Activated CD4-positive, alpha-beta memory T cell treated with anti-CD3 and anti-CD28 coated beads for 36 hours (primary cell): ENCODE results near the gene GLDN. TPM values are rescaled to one million over a fixed set of nuclear protein-coding genes. Genes with fewer than 3 reads are reported as not detected.

Experiments used
- CTCF ChIA-PET: fragments of 350-600 bp; sonication (Branson Sonifier 250); formaldehyde crosslinking; loops from one replicate; lab custom pipeline; 2021; ENCODE audit warnings: antibody characterized with exemption, inconsistent platforms; lab: Charles Lee
- POLR2A ChIA-PET: fragments of 350-600 bp; sonication (Branson Sonifier 250); formaldehyde crosslinking; loops from one replicate; lab custom pipeline; 2021; ENCODE audit warnings: antibody characterized with exemption; lab: Charles Lee
- DNase-seq: peaks from one replicate; pipeline ENCODE4 v3.0.0-alpha.2; 2020
- H3K27ac Mint-ChIP-seq: one replicate; pipeline ENCODE4 v1.8.0; 2021; ENCODE audit warnings: mixed read lengths
- H3K27me3 Mint-ChIP-seq: one replicate; pipeline ENCODE4 v1.8.0; 2021; ENCODE audit warnings: mixed read lengths
- H3K36me3 Mint-ChIP-seq: one replicate; pipeline ENCODE4 v1.8.0; 2021; ENCODE audit warnings: mixed read lengths
- H3K4me1 Mint-ChIP-seq: one replicate; pipeline ENCODE4 v1.8.0; 2021; ENCODE audit warnings: low read depth, mixed read lengths
- H3K4me3 Mint-ChIP-seq: one replicate; pipeline ENCODE4 v1.8.0; 2021; ENCODE audit warnings: mild to moderate bottlenecking, mixed read lengths
- H3K9me3 Mint-ChIP-seq: one replicate; pipeline ENCODE4 v1.8.0; 2021; ENCODE audit warnings: mixed read lengths
- intact Hi-C: fragments of 100-400 bp; cut with micrococcal nuclease; formaldehyde crosslinking; loops from one replicate; pipeline ENCODE4 v1.15.1; 2023
- total RNA-seq, 2 experiments: library from RNA; stranded (reverse); gene quantifications; one replicate each; pipeline ENCODE4 v1.2.3, GENCODE V29; 2021

The GLDN gene
- total RNA-seq, 2 experiments from 2014 or later, result not detected

DNA sequence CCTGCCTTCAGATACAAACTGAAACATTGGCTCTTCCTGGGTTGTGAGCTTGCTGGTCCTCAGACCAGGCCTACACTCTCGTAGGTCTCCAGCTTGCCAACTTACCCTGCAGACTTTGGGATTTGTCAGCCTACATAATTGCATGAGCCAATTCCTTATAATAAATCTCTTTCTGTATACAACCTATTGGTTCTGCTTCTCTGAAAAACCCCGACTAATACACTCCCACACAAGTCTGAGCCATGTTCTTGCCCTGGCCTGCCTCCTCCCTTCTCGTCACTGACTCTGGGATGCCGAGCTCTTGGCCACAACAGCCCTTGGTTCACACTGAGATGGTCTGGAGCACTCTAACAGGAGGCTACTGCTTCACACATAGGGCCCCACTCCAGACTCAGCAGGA, 12.5 kb upstream of the GLDN start:
- Mint-ChIP-seq H3K27me3 (no peaks in the 10 kb centered on the region), H3K9me3 (no peaks in the 10 kb centered on the region), H3K4me1 (no peaks in the 10 kb centered on the region), H3K27ac (no peak overlapping the region), H3K36me3 (no peaks in the 10 kb centered on the region), H3K4me3 (no peak overlapping the region)
- intact Hi-C loops, result no loop called here
- no peak for DNase-seq
- POLR2A ChIA-PET, result no interaction called here
- CTCF ChIA-PET, result no interaction called here

DNA sequence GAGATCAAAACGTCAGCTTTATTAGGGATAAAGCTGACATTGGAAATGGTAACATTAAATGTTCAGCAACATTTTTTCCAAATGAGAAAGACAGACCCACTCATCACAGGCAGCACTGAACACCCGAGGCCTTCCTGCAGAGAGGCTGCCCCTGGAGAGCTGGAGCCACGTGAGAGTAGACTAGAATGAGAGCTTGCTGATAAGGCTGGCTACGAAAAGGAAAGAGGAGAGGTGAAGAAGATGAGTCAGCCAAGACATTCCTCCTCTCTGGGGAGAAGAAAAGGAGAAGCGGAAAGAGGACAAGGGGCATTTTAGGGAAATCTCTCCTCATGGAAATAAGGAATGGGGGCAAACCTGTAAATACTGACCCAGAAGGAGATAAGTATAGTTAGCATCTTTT, 10.3 kb upstream of the GLDN start:
- CTCF ChIA-PET, result no interaction called here
- no peak overlapping the region for H3K27ac Mint-ChIP-seq
- DNase-seq, result no peak
- no peaks in the 10 kb centered on the region for H3K27me3 Mint-ChIP-seq
- intact Hi-C loops, result no loop called here
- POLR2A ChIA-PET, result no interaction called here
- no peaks in the 10 kb centered on the region for H3K4me1 Mint-ChIP-seq
- H3K4me3 Mint-ChIP-seq, result no peak overlapping the region
- H3K36me3 Mint-ChIP-seq, result no peaks in the 10 kb centered on the region
- H3K9me3 Mint-ChIP-seq, result no peaks in the 10 kb centered on the region

DNA sequence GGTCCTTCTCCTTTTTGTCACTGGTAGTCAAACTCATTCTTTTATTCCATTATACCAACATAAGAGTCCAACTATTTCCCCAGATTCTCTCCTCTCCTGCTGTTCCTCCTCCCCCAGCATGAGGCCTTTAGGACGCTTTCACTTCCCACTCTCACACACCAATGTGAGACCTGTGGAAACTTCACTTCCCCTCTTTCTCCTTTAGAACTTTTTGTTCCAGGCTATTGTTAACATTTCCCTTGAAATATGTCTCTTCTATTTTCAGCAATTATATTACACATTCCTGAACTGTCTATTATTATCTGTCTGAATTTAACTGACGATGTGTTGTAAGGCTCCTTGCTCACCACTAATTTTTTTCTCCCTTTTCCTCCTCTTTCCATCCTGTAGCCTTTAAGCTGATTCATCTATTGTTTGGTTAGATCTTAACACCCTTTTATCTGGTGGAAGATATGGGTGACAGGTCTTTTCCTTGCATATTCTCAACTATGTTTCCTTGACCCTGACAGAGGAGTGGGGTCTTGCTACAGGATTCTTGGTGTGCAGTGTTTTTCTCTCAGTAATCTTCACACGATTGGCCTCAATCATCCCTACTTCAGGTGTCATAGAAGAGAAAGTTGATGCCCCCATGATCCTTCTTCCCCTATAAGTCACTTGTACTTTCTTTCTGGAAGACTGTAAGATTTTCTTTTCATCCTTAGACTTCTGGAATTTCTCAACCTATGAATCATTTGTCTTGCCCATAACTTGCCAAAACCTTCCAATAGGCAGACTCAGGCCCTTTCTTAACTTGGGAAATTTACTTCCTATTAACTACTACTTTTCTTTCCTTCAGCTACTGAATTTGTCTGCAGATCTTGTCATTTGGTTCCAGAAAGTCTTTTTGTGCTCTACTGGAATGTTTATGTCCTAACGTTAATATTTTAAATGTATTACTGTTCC, 9.0 kb upstream of the GLDN start:
- ChIA-PET POLR2A (no interaction called here), CTCF (no interaction called here)
- H3K4me3 Mint-ChIP-seq, result no peak overlapping the region

DNA sequence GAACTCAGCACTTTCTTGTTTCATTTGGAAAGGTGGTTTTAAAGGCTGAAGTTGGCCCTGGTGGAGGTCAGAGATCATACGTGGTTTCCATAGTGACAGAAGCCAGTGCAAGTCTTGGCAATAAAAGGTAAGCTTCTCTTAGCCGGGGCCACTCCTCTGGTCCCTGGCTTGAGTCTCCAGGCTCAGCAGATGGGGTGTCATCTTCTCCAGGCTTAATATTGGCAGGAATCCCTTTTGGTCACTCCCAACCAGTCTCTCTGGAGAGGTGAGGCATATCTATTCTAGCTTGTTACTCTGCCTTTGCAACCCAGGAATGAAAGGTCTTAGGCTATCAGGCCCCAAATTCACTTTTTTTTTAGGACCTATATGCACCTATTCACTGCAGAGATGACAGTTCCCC, 7.9 kb upstream of the GLDN start:
- no peak for DNase-seq
- Mint-ChIP-seq H3K9me3 (no peaks in the 10 kb centered on the region), H3K27me3 (no peaks in the 10 kb centered on the region), H3K4me3 (no peak overlapping the region), H3K4me1 (no peaks in the 10 kb centered on the region), H3K36me3 (no peaks in the 10 kb centered on the region), H3K27ac (no peak overlapping the region)
- CTCF ChIA-PET, result interaction anchor here (0.6 kb wide), 1 partner anchor 103 kb away, joined by 4 read pairs; no protein-coding TSS in a partner anchor
- intact Hi-C loops, result no loop called here
- POLR2A ChIA-PET, result no interaction called here

More for the DNA sequence above, 9.0 kb upstream of the GLDN start:
- no peaks in the 10 kb centered on the region for H3K27me3 Mint-ChIP-seq
- no peaks in the 10 kb centered on the region for H3K36me3 Mint-ChIP-seq
- no peaks in the 10 kb centered on the region for H3K4me1 Mint-ChIP-seq
- no peak for DNase-seq
- intact Hi-C loops, result no loop called here
- H3K27ac Mint-ChIP-seq, result no peak overlapping the region
- no peaks in the 10 kb centered on the region for H3K9me3 Mint-ChIP-seq

DNA sequence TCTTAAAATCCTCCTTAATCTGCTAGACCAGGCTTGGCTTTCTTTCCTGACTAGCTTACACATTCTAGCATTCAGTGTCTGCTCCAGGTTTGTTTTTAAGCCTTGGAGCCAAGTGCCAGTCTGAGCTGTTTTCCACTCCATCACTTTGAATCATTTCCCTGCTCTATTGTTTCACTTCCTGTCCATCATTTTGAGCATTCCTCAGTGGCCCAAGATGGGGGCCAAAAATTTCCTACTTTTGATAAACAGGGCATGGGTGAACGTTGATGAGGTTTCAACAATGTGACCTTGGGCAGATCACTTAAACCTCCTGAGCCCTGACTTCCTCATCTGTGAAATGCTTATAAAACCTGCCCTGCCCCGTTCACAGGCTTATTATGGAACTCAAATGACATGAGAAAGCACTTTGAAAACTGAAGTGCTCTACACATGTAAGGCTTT, 7.4 kb upstream of the GLDN start:
- CTCF ChIA-PET, result interaction anchor here (0.6 kb wide), 1 partner anchor 104 kb away, joined by 4 read pairs; no protein-coding TSS in a partner anchor
- no peak overlapping the region for H3K27ac Mint-ChIP-seq
- no peaks in the 10 kb centered on the region for H3K9me3 Mint-ChIP-seq
- H3K4me1 Mint-ChIP-seq, result no peaks in the 10 kb centered on the region
- POLR2A ChIA-PET, result no interaction called here
- no peak for DNase-seq
- no peaks in the 10 kb centered on the region for H3K36me3 Mint-ChIP-seq
- H3K4me3 Mint-ChIP-seq, result no peak overlapping the region
- H3K27me3 Mint-ChIP-seq, result no peaks in the 10 kb centered on the region
- intact Hi-C loops, result no loop called here

DNA sequence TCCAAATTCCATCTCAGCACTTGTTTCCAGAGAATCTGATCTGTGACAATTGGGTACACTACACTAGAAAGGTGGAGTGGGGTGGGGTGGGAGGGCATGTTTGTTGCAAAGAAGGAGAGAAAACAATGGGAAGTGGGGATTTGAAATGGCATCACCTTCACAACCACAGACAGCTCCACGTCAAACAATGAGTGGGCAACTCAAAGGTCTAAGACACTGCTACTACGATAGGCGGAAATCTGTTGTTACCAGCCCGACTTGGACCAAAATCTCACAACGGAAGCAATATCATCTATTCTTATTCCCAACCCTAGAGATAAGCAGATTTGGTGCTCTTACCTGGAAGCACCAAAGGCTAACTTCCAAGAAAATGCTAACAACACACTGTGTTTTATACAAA, 6.4 kb upstream of the GLDN start:
- intact Hi-C loops, result no loop called here
- Mint-ChIP-seq H3K4me3 (no peak overlapping the region), H3K4me1 (no peaks in the 10 kb centered on the region), H3K36me3 (no peaks in the 10 kb centered on the region), H3K27me3 (peaks cover 2% of the 10 kb centered on the region), H3K27ac (no peak overlapping the region), H3K9me3 (no peaks in the 10 kb centered on the region)
- POLR2A ChIA-PET, result no interaction called here
- CTCF ChIA-PET, result no interaction called here
- no peak for DNase-seq

DNA sequence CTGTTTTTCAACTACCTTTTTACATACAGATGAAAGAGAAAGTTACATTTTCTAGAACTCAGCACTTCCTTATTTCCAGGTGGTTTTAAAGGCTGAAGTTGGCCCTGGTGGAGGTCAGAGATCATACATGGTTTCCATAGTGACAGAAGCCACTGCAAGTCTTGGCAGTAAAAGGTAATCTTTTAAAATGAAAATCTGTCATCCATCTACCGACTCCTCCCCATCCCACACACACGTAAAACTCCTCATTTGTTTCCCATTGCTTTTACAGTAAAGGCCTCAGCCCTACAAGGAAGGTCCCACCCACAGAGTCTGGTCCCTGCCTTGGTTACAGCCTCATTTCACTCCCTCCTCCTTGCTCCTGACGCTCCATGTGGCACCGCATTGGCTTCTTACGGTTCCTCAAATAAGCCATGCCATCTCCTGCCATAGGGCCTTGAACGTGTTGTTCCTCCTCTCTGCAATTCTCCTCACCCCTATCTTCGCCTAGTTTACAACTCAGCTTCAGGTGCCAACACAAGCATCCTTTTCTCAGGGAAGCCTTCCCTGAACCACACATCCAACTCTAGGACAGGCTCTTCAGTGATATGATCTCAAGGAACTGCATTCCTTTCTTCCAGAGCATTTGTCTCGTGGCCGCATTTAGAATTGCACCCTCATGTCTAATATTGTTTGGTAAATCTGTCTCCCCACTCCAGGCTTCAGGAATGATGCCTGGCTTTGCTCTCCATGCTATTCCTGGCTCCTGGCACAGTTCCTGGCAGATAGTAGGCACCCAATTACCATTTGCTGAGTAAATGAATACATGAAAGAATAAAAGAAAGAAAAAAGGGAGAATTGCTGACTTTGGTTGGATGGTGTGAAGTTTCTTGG, 5.7 kb upstream of the GLDN start:
- Mint-ChIP-seq H3K36me3 (no peaks in the 10 kb centered on the region), H3K4me1 (no peaks in the 10 kb centered on the region), H3K27ac (no peak overlapping the region), H3K27me3 (peaks cover 7% of the 10 kb centered on the region), H3K4me3 (no peak overlapping the region), H3K9me3 (no peaks in the 10 kb centered on the region)
- intact Hi-C loops, result no loop called here
- ChIA-PET POLR2A (no interaction called here), CTCF (no interaction called here)
- no peak for DNase-seq

DNA sequence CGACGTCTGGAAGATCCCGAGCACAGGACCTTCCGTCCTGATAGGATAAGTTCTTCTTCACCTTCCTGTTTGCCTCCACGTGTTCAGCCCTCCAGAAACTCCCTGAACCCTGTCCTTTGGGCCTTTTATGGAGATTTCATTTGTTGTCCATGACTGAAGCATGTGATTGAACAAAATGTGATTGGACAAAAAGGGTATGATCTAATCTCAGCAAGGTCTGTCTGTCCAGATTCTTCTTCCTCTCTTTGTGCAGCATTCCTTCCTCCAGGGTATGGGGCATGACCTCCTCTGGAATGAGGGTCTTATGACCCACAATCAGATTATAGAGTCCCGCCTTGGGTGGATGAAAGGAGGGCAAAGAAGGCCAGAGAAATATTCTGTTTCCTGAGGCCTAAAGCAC, 3.0 kb upstream of the GLDN start, which contains the start of gene CYP19A1:
Gene CYP19A1, minus strand, starts transcription at position 101 of the 400 bp plus-strand sequence. CDS start 95,684 bp downstream, outside the sequence.
- no peaks in the 10 kb centered on the region for H3K4me1 Mint-ChIP-seq
- H3K27me3 Mint-ChIP-seq, result peaks cover 13% of the 10 kb centered on the region
- no peaks in the 10 kb centered on the region for H3K9me3 Mint-ChIP-seq
- intact Hi-C loops, result no loop called here
- POLR2A ChIA-PET, result no interaction called here
- H3K36me3 Mint-ChIP-seq, result no peaks in the 10 kb centered on the region
- CTCF ChIA-PET, result no interaction called here
- H3K4me3 Mint-ChIP-seq, result no peak within 1 kb of the TSS
- H3K27ac Mint-ChIP-seq, result no peak within 1 kb of the TSS
- no peak for DNase-seq

DNA sequence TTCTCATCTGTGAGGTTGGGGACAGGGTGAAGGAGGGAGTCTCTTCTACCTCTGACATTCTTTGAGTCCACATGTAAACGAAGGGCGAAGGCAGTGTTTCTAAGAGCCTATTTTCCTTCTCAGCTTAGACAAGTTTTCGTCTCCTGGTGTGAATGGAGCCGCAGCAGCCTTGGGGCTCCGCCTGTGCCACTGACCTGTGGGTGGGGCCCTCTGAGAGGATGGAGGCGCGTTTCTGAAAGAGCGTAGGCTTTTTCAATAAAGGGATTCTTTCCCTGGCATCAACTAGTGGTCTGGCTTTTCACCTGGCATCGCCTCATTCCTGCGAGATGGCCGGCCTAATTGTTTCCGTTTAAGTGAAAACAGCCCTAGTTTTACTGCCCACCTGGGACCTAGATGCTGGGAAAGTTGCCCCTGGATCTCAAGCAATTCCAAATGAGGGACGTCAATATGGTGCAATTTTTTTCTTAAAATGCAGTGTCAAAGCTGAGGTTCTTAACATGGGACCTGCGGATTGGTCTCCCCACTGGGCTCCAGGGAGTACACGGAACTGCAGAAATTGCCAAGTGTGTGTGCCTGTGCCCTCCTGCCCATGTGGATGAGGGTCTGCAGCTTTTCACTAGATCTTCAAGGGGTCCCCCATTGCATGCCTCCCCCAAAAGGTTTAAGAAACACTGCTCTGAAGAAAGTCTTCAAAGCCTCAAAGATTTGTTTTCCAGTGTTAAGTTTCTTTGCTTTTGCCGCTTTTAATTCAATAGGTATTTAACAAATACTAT, 958 bp downstream of the GLDN start:
- no peaks in the 10 kb centered on the region for H3K9me3 Mint-ChIP-seq
- CTCF ChIA-PET, result no interaction called here

DNA sequence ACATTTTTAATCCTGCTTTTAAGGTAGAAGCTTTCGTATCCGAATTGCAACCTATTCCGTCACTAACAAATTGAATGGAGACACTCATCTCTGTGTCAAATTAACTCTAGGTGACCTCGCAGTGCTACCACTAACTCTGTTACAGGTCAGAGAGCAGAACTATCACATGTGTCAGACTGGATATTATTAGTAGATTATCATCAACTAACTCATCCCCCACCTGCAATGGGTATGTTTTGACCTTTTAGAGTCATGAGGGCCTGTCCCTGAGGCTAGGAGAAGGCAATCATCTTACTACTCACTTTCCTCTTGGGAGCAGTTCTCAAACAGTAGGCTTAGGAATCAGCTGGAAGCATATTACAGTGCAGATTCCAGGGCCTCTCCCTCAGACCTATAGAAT, 2.0 kb downstream of the GLDN start:
- POLR2A ChIA-PET, result no interaction called here
- CTCF ChIA-PET, result no interaction called here
- H3K4me3 Mint-ChIP-seq, result no peak overlapping the region
- no peaks in the 10 kb centered on the region for H3K4me1 Mint-ChIP-seq
- intact Hi-C loops, result no loop called here
- no peaks in the 10 kb centered on the region for H3K36me3 Mint-ChIP-seq
- no peak for DNase-seq
- peaks cover 14% of the 10 kb centered on the region for H3K27me3 Mint-ChIP-seq
- H3K27ac Mint-ChIP-seq, result no peak overlapping the region
- no peaks in the 10 kb centered on the region for H3K9me3 Mint-ChIP-seq

More for the DNA sequence above, 958 bp downstream of the GLDN start:
- Mint-ChIP-seq H3K4me1 (no peaks in the 10 kb centered on the region), H3K36me3 (no peaks in the 10 kb centered on the region), H3K4me3 (no peak overlapping the region), H3K27me3 (peaks cover 14% of the 10 kb centered on the region), H3K27ac (no peak overlapping the region)
- POLR2A ChIA-PET, result no interaction called here
- DNase-seq, result no peak
- intact Hi-C loops, result no loop called here

DNA sequence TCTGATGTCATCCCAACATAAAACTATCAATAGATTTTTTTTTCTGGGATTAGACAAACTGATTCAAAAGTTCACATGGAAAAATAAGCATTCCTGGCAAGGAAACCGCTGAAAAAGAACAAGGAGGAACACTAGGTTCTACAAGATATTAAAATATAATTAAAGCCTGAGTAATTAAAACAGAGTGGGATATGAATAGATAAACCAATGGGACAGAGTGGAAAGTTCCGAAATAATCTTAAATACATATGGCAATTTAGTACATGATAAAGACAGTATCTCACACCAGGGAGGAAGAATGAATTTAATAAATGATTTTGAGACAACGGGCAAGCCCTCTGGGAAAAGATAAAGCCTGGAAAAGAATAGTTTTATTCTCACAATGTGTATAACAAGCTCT, 4.7 kb downstream of the GLDN start:
- H3K27ac Mint-ChIP-seq, result no peak overlapping the region
- DNase-seq, result no peak
- H3K9me3 Mint-ChIP-seq, result no peaks in the 10 kb centered on the region
- H3K27me3 Mint-ChIP-seq, result peaks cover 7% of the 10 kb centered on the region
- H3K36me3 Mint-ChIP-seq, result no peaks in the 10 kb centered on the region
- intact Hi-C loops, result no loop called here
- no peak overlapping the region for H3K4me3 Mint-ChIP-seq
- ChIA-PET CTCF (no interaction called here), POLR2A (no interaction called here)
- no peaks in the 10 kb centered on the region for H3K4me1 Mint-ChIP-seq

DNA sequence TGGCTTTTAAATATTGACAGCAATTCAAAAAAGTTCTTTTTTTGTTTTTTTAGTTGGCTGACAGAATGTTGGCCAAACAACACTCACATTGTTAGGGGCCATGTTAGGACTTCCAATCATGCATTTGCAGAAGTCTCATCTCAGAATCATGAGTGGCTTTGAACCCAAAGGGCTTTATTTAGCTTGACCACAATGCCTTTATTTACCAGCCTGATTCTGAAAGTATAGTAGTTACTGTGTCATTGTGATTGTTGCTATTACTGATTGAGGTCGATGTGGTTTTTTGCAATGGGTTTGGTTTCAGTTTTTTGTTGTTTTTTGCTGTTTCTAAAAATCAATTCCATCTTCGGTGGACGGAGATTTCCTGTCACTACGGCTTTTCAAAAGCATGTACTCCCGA, 7.2 kb downstream of the GLDN start:
- intact Hi-C loops, result no loop called here
- no peak overlapping the region for H3K27ac Mint-ChIP-seq
- peaks cover 5% of the 10 kb centered on the region for H3K27me3 Mint-ChIP-seq
- ChIA-PET POLR2A (no interaction called here), CTCF (no interaction called here)
- H3K36me3 Mint-ChIP-seq, result no peaks in the 10 kb centered on the region
- no peak overlapping the region for H3K4me3 Mint-ChIP-seq
- no peaks in the 10 kb centered on the region for H3K9me3 Mint-ChIP-seq
- no peaks in the 10 kb centered on the region for H3K4me1 Mint-ChIP-seq
- no peak for DNase-seq
